ENCODE results near the gene ST7. TPM values are rescaled to one million over a fixed set of nuclear protein-coding genes. Genes with fewer than 3 reads are reported as not detected.

The ST7 gene
- total RNA-seq, 1 experiment from 2014 or later, result 12.9 TPM

- no peak overlapping the region for H2BK20ac ChIP-seq (ENCODE audit: low read depth, low read length, poor library complexity, severe bottlenecking)
- Mint-ChIP-seq H3K9me3 (no peaks in the 10 kb centered on the region), H3K4me1 (peaks cover 20 to 22% of the 10 kb centered on the region in 2 experiments), H3K36me3 (ENCODE audit: insufficient read depth in 1 of 3, low read depth in 3 of 3) (peaks cover 0 to 9% (median 8%) of the 10 kb centered on the region in 3 experiments; a peak in 4 of 7 replicates), H3K27ac (no peak overlapping the region), H3K4me3 (no peak overlapping the region), H3K27me3 (ENCODE audit: low read depth) (no peaks in the 10 kb centered on the region)
- no peak overlapping the region for H2AK5ac ChIP-seq (ENCODE audit: insufficient read length, low read length)
- H3K23ac ChIP-seq (ENCODE audit: insufficient read length, low read depth, low read length), result no peak overlapping the region
- H3K4me2 ChIP-seq (ENCODE audit: insufficient read depth, insufficient read length, low read length), result no peak overlapping the region
- H2BK120ac ChIP-seq (ENCODE audit: low read depth, low read length, poor library complexity, severe bottlenecking), result no peak overlapping the region
- H3K9me3 ChIP-seq (ENCODE audit: control insufficient read depth, low read depth, low read length), result no peaks in the 10 kb centered on the region
- no peak overlapping the region for H2AFZ ChIP-seq (ENCODE audit: low read length)
- H3K27me3 ChIP-seq (ENCODE audit: insufficient read depth, low read length), result no peaks in the 10 kb centered on the region
- no peak overlapping the region for H4K5ac ChIP-seq (ENCODE audit: insufficient read length, low read depth, low read length)
- no peak overlapping the region for H3K27ac ChIP-seq (ENCODE audit: insufficient read length, low read depth, low read length)
- H4K20me1 ChIP-seq (ENCODE audit: control insufficient read depth, insufficient read depth, insufficient read length), result no peaks in the 10 kb centered on the region
- H3K9ac ChIP-seq (ENCODE audit: extremely low read depth, insufficient read length, low read length), result no peak overlapping the region
- no peak overlapping the region for H3K14ac ChIP-seq (ENCODE audit: insufficient read depth, low read length)
- H4K91ac ChIP-seq (ENCODE audit: insufficient read length, low read depth, low read length), result no peak overlapping the region
- no peaks in the 10 kb centered on the region; the same call in 1 of the 2 replicates for H3K79me2 ChIP-seq (ENCODE audit: insufficient read depth, low read length)
- TF ChIP-seq CTCF (conservative IDR thresholded peaks at IDR 0.05), result no peak
- no peak overlapping the region for H2BK5ac ChIP-seq (ENCODE audit: insufficient read length, low read length)
- no peak for DNase-seq
- H3K4me1 ChIP-seq (ENCODE audit: insufficient read depth, low read length), result no peaks in the 10 kb centered on the region
- no CpG with 5 or more reads among the region's 5 CpGs for WGBS (ENCODE audit: extremely low coverage, insufficient read length, low lambda C conversion rate)
- H3K79me1 ChIP-seq (ENCODE audit: insufficient read depth, low read depth, low read length, poor library complexity, severe bottlenecking), result no peaks in the 10 kb centered on the region
- H3K23me2 ChIP-seq (ENCODE audit: insufficient read length, low read depth, low read length, poor library complexity, severe bottlenecking), result no peaks in the 10 kb centered on the region
- no peak overlapping the region for H3K56ac ChIP-seq (ENCODE audit: insufficient read length, low read depth, low read length)
- no peak overlapping the region for H4K8ac ChIP-seq (replicated peaks; ENCODE audit: insufficient read length, low read depth, low read length)
- no peak overlapping the region for H2BK15ac ChIP-seq (ENCODE audit: low read depth, low read length)
- H3K18ac ChIP-seq (ENCODE audit: insufficient read length, low read depth, low read length), result no peak overlapping the region
- no peak overlapping the region for H3K4ac ChIP-seq (ENCODE audit: low read depth, low read length)
- H2BK12ac ChIP-seq (ENCODE audit: insufficient read length, low read depth, low read length), result no peak overlapping the region
- no peak overlapping the region for H3T11ph ChIP-seq (ENCODE audit: low read length)
These were observed 176.2 kb downstream of the ST7 start for GRCh38 chr7:117129521-117129955.
